Measurements from ENCODE around the gene WDPCP.

DNA sequence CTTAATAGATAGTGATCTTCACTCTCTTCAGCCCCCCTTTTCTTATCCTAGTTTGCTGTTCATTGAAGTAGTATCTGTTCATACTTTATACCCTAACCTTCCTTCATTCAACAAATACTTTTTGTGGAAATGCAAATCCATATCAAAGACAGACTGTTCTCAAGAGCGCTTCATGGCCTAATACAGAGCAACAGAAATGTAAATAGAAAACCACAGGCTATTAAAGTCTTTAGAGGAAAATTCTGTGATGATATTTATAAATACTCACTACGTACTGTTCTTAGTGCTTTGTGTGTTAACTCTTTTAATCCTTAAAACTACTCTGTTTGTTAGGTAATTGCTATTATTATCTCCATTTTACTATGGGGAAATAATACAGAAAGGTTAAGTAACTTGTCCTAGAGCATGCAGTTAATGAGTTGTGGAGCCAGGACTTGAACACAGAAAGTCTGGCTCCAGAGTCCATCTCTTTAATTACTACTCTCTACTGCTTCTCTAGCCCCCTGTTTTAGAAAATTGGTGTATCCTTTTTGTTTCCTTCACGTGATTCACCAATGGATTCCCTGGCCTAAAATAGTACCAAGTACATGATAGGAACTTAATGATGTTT is 3.4 kb upstream of the WDPCP start:
- TF ChIP-seq EZH2 (IDR thresholded peaks at IDR 0.05) (no peak), POLR2AphosphoS5 (IDR thresholded peaks at IDR 0.05; ENCODE audit: borderline replicate concordance, low read depth, low read length) (no peak), FOXP2 (optimal IDR thresholded peaks at IDR 0.05; ENCODE audit: control extremely low read depth, extremely low read length, insufficient read depth) (no peak)

Data from SK-N-MC (cell line).